Esophagus (tissue), 2 donors: ENCODE results near the gene PTRH1. TPM values are rescaled to one million over a fixed set of nuclear protein-coding genes. Genes with fewer than 3 reads are reported as not detected.

ENCODE experiments used
- H3K27ac ChIP-seq, 2 donors: one replicate each; pipeline ENCODE4 v1.5.1; 2013; ENCODE audit warnings: low read depth in 2 of 2, mild to moderate bottlenecking in 2 of 2, inconsistent platforms in 1 of 2, low read length in 1 of 2, moderate library complexity in 1 of 2
- H3K27me3 ChIP-seq, 2 donors: one replicate each; pipeline ENCODE4 v1.6.1; 2013; ENCODE audit warnings: low read length in 2 of 2, control low read depth in 1 of 2, mild to moderate bottlenecking in 1 of 2; ENCODE audit not compliant: insufficient read depth in 2 of 2, control insufficient read depth in 1 of 2
- H3K36me3 ChIP-seq, 2 donors: one replicate each; pipeline ENCODE4 v1.6.1; 2013; ENCODE audit warnings: low read length in 1 of 2; ENCODE audit not compliant: control insufficient read depth in 2 of 2, insufficient read depth in 2 of 2
- H3K4me1 ChIP-seq, 2 donors: one replicate each; pipeline ENCODE4 v1.6.1; 2013; ENCODE audit warnings: low read length in 1 of 2; ENCODE audit not compliant: control insufficient read depth in 2 of 2, insufficient read depth in 2 of 2
- H3K4me3 ChIP-seq, 2 donors: one replicate each; pipeline ENCODE4 v1.5.1; 2013; ENCODE audit warnings: low read length in 2 of 2, mild to moderate bottlenecking in 2 of 2, low read depth in 1 of 2, moderate library complexity in 1 of 2
- H3K9me3 ChIP-seq, 2 donors: one replicate each; pipeline ENCODE4 v1.6.1; 2013; ENCODE audit warnings: mild to moderate bottlenecking in 2 of 2, low read depth in 1 of 2, low read length in 1 of 2, moderate library complexity in 1 of 2; ENCODE audit not compliant: control insufficient read depth in 2 of 2, insufficient read depth in 1 of 2
- WGBS, 2 donors: extraction: QIAGEN DNeasy Blood & Tissue Kit; methylation state at CpG; one replicate each; pipeline ENCODE4 v1.1.7; 2013; 5-methylcytosine and 5-hydroxymethylcytosine counted together
- polyA plus RNA-seq, 2 donors: library from polyadenylated mRNA; stranded (reverse); fragments of 200-250 nt; gene quantifications; one replicate each; pipeline ENCODE4 v1.2.3, GENCODE V29; 2013
- donor health status: healthy with polysubstance abuse.
- donor health status: Bipolar disorder and iron deficiency.

PTRH1 gene
- polyA plus RNA-seq, 2 donors = 6.2 to 15.1 TPM

DNA sequence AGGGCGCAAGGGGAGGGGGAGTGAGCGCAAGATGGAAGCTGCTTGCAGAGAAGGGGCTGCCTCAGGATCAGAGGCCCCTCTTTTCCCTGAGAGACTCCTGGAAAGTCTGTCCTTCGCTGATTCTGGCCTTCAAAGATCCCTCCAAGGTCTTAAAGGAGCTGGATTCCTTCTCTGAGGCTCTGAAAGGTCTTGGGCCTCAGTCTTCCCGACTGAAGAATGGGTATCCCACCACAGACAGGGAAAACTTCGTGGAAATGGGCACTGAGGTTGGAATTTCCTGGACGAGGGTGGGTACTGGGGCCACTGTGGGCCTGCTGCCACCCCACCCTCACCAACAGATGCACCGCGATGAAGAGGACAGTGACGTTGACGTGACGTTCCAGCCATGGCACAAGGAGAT, 3.1 kb downstream of the PTRH1 start:
- Histone ChIP-seq H3K4me3 (no peak overlapping the region), H3K4me1 (peaks cover 0 to 10% of the 10 kb centered on the region in 2 donors)
- WGBS, 2 donors = 92 to 94% methylated on average over 11 of the region's 11 CpGs

GRCh38 chr9:127711831-127712274, 3.6 kb downstream of the PTRH1 start:
- Histone ChIP-seq H3K4me3 (no peak overlapping the region), H3K9me3 (no peaks in the 10 kb centered on the region), H3K27me3 (no peaks in the 10 kb centered on the region), H3K36me3 (no peaks in the 10 kb centered on the region), H3K27ac (no peak overlapping the region), H3K4me1 (peaks cover 0 to 10% of the 10 kb centered on the region in 2 donors)
- WGBS, 2 donors = 84 to 92% methylated on average over 11 of the region's 11 CpGs

More for the DNA sequence above, 3.1 kb downstream of the PTRH1 start:
- Histone ChIP-seq H3K27me3 (no peaks in the 10 kb centered on the region), H3K36me3 (no peaks in the 10 kb centered on the region), H3K9me3 (no peaks in the 10 kb centered on the region), H3K27ac (no peak overlapping the region)

GRCh38 chr9:127711226-127711701, 4.2 kb downstream of the PTRH1 start:
- Histone ChIP-seq H3K36me3 (no peaks in the 10 kb centered on the region), H3K27ac (no peak overlapping the region), H3K27me3 (no peaks in the 10 kb centered on the region), H3K4me1 (peaks cover 0 to 11% of the 10 kb centered on the region in 2 donors), H3K9me3 (no peaks in the 10 kb centered on the region), H3K4me3 (no peak overlapping the region)
- 73 to 74% methylated on average over 9 of the region's 9 CpGs for WGBS, 2 donors

- Histone ChIP-seq H3K4me3 (no peak overlapping the region), H3K27me3 (no peaks in the 10 kb centered on the region), H3K36me3 (no peaks in the 10 kb centered on the region), H3K9me3 (no peaks in the 10 kb centered on the region), H3K4me1 (peaks cover 0 to 8% of the 10 kb centered on the region in 2 donors), H3K27ac (no peak overlapping the region)
- WGBS, 2 donors = 93 to 94% methylated on average over 10 of the region's 10 CpGs
These were observed 5.2 kb downstream of the PTRH1 start for GRCh38 chr9:127710204-127710783.

DNA sequence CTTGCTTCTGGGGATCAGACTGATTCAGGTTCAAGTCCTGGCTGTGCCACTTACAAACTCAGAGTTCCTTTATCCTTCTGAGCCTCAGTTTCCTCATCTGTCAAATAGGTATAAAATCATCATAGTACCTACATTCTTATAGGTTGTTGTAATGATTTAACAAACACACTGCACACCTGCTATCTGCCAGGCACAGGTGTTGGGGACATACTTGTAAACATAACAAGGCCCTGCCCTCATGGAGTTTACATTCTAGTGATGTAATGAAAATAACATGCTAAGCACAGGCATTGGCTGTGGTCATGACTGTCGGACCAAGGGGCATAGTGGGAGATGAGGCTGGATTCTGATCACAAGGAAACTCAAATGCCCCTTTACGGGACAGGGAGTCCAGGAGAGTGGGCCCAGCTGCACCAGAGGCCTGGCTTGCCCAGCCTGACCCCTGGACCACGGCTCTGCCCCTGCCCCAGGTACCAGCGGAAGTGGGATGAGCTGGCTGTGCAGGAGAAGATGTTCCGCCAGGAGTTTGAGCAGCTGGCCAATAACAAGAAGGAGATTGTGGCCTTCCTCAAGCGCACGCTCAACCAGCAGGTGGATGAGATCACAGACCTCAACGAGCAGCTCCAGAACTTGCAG, 6.4 kb downstream of the PTRH1 start:
- no peaks in the 10 kb centered on the region for H3K9me3 ChIP-seq
- H3K4me3 ChIP-seq = no peak overlapping the region
- 92 to 97% methylated on average over 8 of the region's 8 CpGs for WGBS, 2 donors
- no peaks in the 10 kb centered on the region for H3K27me3 ChIP-seq
- no peaks in the 10 kb centered on the region for H3K36me3 ChIP-seq
- peaks cover 0 to 2% of the 10 kb centered on the region in 2 donors for H3K4me1 ChIP-seq
- no peak overlapping the region for H3K27ac ChIP-seq

- WGBS, 2 donors = 46 to 51% methylated on average over 5 of the region's 5 CpGs
These were observed 7.7 kb downstream of the PTRH1 start for GRCh38 chr9:127707766-127708165.

DNA sequence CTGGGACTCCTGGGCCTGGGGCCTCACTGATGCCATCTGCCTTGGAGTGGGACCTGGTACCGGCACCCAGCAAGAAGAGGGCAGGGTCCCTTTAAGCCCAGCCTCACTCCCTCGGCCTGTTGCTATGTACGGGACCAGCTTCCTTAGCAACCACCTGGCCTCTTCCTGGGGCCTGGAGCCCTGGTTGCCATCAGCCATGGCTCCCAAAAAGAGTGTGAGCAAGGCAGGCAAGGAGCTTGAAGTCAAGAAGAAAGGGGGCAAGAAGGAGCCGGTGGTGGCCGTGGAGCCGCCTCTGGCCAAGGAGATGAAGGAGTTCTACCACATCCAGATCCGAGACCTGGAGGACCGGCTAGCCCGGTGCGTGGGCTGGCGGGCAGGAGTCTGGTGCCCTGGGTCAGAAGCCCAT, 8.6 kb downstream of the PTRH1 start, which contains the start of gene CFAP157:
Gene CFAP157, plus strand, starts transcription at position 153 of the 406 bp plus-strand sequence. Its CDS starts 44 bp downstream, at position 197.
- Histone ChIP-seq H3K27ac (no peak within 1 kb of the TSS), H3K9me3 (no peaks in the 10 kb centered on the region), H3K4me3 (no peak within 1 kb of the TSS), H3K4me1 (peaks cover 0 to 2% of the 10 kb centered on the region in 2 donors), H3K27me3 (no peaks in the 10 kb centered on the region), H3K36me3 (no peaks in the 10 kb centered on the region)
- WGBS, 2 donors = 62 to 63% methylated on average over 11 of the region's 11 CpGs

More at GRCh38 chr9:127707766-127708165, 7.7 kb downstream of the PTRH1 start:
- Histone ChIP-seq H3K36me3 (no peaks in the 10 kb centered on the region), H3K4me1 (peaks cover 0 to 2% of the 10 kb centered on the region in 2 donors), H3K27ac (no peak overlapping the region), H3K27me3 (no peaks in the 10 kb centered on the region), H3K9me3 (no peaks in the 10 kb centered on the region), H3K4me3 (no peak overlapping the region)

DNA sequence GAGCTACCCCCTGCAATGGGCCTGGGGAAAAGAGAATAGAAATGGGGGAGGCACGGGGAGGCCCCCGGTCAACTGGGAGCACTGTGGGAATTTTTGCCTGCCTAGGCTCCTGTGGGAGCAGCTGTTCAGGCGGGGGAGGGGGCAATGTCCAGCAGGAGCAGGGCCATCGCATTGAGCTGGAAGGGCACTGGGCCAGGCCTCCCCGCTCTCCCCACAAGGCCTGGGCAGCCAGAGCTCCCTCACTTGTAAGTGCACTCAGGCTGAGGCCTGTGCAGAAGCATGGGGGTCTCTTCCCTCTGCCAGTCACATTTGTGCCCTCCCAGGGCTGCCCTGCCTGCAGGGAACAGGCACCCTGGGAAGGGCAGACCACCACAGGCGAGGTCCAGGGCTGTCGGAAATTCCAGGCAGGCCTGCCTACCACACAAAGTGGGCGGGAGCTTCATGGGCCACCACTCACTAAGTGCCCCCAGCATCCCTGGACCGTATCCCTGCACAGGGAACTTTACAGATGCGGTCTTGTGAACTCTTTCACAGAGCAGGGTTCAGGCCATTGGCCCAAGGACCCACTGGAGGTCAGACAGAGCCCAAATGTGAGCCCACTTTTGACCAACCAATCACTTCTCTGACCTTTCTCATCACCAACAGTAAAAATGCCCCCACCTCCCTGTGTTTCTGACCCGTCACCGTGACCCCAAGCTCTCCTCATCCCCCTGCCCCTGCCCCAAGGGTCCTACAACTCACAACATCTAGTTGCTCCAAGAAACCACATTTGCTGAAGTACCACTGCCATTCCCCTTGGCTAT, 9.7 kb downstream of the PTRH1 start:
- no peaks in the 10 kb centered on the region for H3K9me3 ChIP-seq
- H3K4me3 ChIP-seq = no peak overlapping the region
- no peak overlapping the region for H3K27ac ChIP-seq
- H3K36me3 ChIP-seq = no peaks in the 10 kb centered on the region
- no peaks in the 10 kb centered on the region for H3K27me3 ChIP-seq
- peaks cover 0 to 2% of the 10 kb centered on the region in 2 donors for H3K4me1 ChIP-seq
- whole genome bisulfite sequencing, 2 donors = 82 to 85% methylated on average over 12 of the region's 12 CpGs

GRCh38 chr9:127703289-127703946, 12.0 kb downstream of the PTRH1 start:
- Histone ChIP-seq H3K36me3 (no peaks in the 10 kb centered on the region), H3K4me3 (no peak overlapping the region)
- 75 to 79% methylated on average over 9 of the region's 9 CpGs for WGBS, 2 donors

More at GRCh38 chr9:127703289-127703946, 12.0 kb downstream of the PTRH1 start:
- Histone ChIP-seq H3K9me3 (no peaks in the 10 kb centered on the region), H3K27ac (no peak overlapping the region), H3K27me3 (no peaks in the 10 kb centered on the region), H3K4me1 (peaks cover 0 to 2% of the 10 kb centered on the region in 2 donors)
